HepG2 (cell line): ENCODE measurements around the gene ANKRD13C. TPM values are rescaled to one million over a fixed set of nuclear protein-coding genes. Genes with fewer than 3 reads are reported as not detected.

Source experiments
- AGO1 ChIP-seq: fragments of 200-400 bp; formaldehyde crosslinking; IDR thresholded peaks from 2 replicates; pipeline ENCODE4 v1.6.1; 2017; ENCODE audit warnings: mild to moderate bottlenecking, low read depth, low read length, moderate library complexity; ENCODE audit not compliant: poor library complexity, severe bottlenecking
- CBFB ChIP-seq: sonication (generic); formaldehyde crosslinking; IDR thresholded peaks from 2 replicates; pipeline ENCODE4 v1.4.0; 2020; ENCODE audit warnings: missing genetic modification reagents
- DNMT1 ChIP-seq: sonication (generic); formaldehyde crosslinking; IDR thresholded peaks from 2 replicates; pipeline ENCODE4 v1.5.1; 2020; ENCODE audit warnings: mild to moderate bottlenecking, missing genetic modification reagents
- ERF ChIP-seq: IDR thresholded peaks from 2 replicates; pipeline ENCODE4 v1.6.1; 2018; ENCODE audit warnings: missing biosample characterization, missing genetic modification reagents
- GATAD1 ChIP-seq: IDR thresholded peaks from 2 replicates; pipeline ENCODE4 v1.6.1; 2016; ENCODE audit warnings: missing genetic modification reagents, missing compliant biosample characterization
- HMGXB3 ChIP-seq: sonication (generic); formaldehyde crosslinking; IDR thresholded peaks from 2 replicates; pipeline ENCODE4 v1.4.0; 2020; ENCODE audit warnings: missing genetic modification reagents, borderline replicate concordance
- IKZF4 ChIP-seq: sonication (generic); formaldehyde crosslinking; IDR thresholded peaks from 2 replicates; pipeline ENCODE4 v1.5.1; 2020; ENCODE audit warnings: borderline replicate concordance, mild to moderate bottlenecking, low read depth, missing genetic modification reagents; ENCODE audit errors: not compliant biosample characterization
- MTA3 ChIP-seq: sonication (generic); formaldehyde crosslinking; IDR thresholded peaks from 2 replicates; pipeline ENCODE4 v1.4.0; 2020; ENCODE audit warnings: missing genetic modification reagents
- NFIB ChIP-seq: sonication (generic); formaldehyde crosslinking; IDR thresholded peaks from 2 replicates; pipeline ENCODE4 v1.9.0; 2021; ENCODE audit warnings: missing genetic modification reagents, mild to moderate bottlenecking, borderline replicate concordance
- SRY ChIP-seq: sonication (generic); formaldehyde crosslinking; IDR thresholded peaks from 2 replicates; pipeline ENCODE4 v1.8.0; 2022; ENCODE audit warnings: mild to moderate bottlenecking, missing genetic modification reagents
- ZBTB34 ChIP-seq: sonication (generic); formaldehyde crosslinking; IDR thresholded peaks from 2 replicates; pipeline ENCODE4 v1.8.0; 2022; ENCODE audit warnings: mild to moderate bottlenecking, missing genetic modification reagents
- ZBTB4 ChIP-seq: sonication (generic); formaldehyde crosslinking; IDR thresholded peaks from 2 replicates; pipeline ENCODE4 v1.4.0; 2020; ENCODE audit warnings: missing genetic modification reagents, mild to moderate bottlenecking, borderline replicate concordance
- ZBTB7A ChIP-seq: sonication (generic); formaldehyde crosslinking; IDR thresholded peaks from 2 replicates; pipeline ENCODE4 v1.8.0; 2022; ENCODE audit warnings: mild to moderate bottlenecking, missing genetic modification reagents
- ZC3H13 ChIP-seq: sonication (generic); formaldehyde crosslinking; IDR thresholded peaks from 2 replicates; pipeline ENCODE4 v1.8.1; 2023; ENCODE audit warnings: mild to moderate bottlenecking, missing genetic modification reagents, moderate library complexity
- ZNF383 ChIP-seq: sonication (generic); formaldehyde crosslinking; IDR thresholded peaks from 2 replicates; pipeline ENCODE4 v1.4.0; 2020; ENCODE audit warnings: missing genetic modification reagents, mild to moderate bottlenecking, borderline replicate concordance
- ZNF468 ChIP-seq: sonication (generic); formaldehyde crosslinking; IDR thresholded peaks from 2 replicates; pipeline ENCODE4 v1.8.0; 2022; ENCODE audit warnings: mild to moderate bottlenecking, moderate library complexity, missing genetic modification reagents
- ZSCAN20 ChIP-seq: sonication (generic); formaldehyde crosslinking; IDR thresholded peaks from 2 replicates; pipeline ENCODE4 v1.4.0; 2020; ENCODE audit warnings: missing genetic modification reagents, mild to moderate bottlenecking, borderline replicate concordance
- polyA plus RNA-seq, 8 experiments: library from polyadenylated mRNA; depleted of rRNA in 3 of 8; stranded (reverse) in 7 of 8; unstranded in 1 of 8; fragments of >200 nt; fragmentation: Illumina TruSeq in 4 of 8; extraction: Trizol in 4 of 8; gene quantifications; 2 replicates each; pipeline versions ENCODE4 v1.2.1 to v1.2.3, GENCODE V29; 2011 to 2016; ENCODE audit warnings: low read depth in 4 of 8, missing spikeins in 1 of 8, mixed read lengths in 1 of 8; ENCODE audit not compliant: insufficient read depth in 1 of 8
- total RNA-seq, 5 experiments: library from RNA; depleted of rRNA; stranded (reverse); fragments of >200 nt; fragmentation: Illumina TruSeq; extraction: Trizol; gene quantifications; 2 replicates each; pipeline ENCODE4 v1.2.3, GENCODE V29; 2016; ENCODE audit warnings: low read depth in 1 of 5

Gene ANKRD13C
- total and polyA plus RNA-seq, 2 of the 13 experiments (the other 11 are each of a cell fraction or from before 2014, with no cell fraction given) = 6.2 to 17.6 TPM

- TF ChIP-seq AGO1 (peak; percentile 90), ZBTB7A (no peak), CBFB (CRISPR knock-in tag) (peak; percentile 69), ZBTB4 (peak; percentile 68; the same call in 1 of the 2 replicates), ZC3H13 (CRISPR knock-in tag) (peak; percentile 64; the same call in 1 of the 2 replicates), GATAD1 (CRISPR knock-in tag) (peak; percentile 86), NFIB (CRISPR knock-in tag) (no peak), ZSCAN20 (CRISPR knock-in tag) (no peak), ZNF383 (no peak), IKZF4 (no peak), DNMT1 (CRISPR knock-in tag) (no peak), ZNF468 (CRISPR knock-in tag) (no peak), MTA3 (CRISPR knock-in tag) (no peak), HMGXB3 (CRISPR knock-in tag) (peak; percentile 62; the same call in 1 of the 2 replicates), SRY (CRISPR knock-in tag) (peak; percentile 56; the same call in 1 of the 2 replicates), ERF (CRISPR knock-in tag) (peak; percentile 73), ZBTB34 (CRISPR knock-in tag) (no peak)
Measured at GRCh38 chr1:70221238-70222121, 133.0 kb downstream of the ANKRD13C start, which contains the start of gene SRSF11 (continued).
